H9 (cell line): ENCODE data around the gene LARGE1. TPM values are rescaled to one million over a fixed set of nuclear protein-coding genes. Genes with fewer than 3 reads are reported as not detected.
A peak's percentile ranks its signal among the peaks of the same experiment; 100 is the strongest.

Experiments used
- DNase-seq: peaks from one replicate; pipeline ENCODE4 v3.0.0-alpha.2; 2017
- H2AFZ ChIP-seq: one replicate; pipeline ENCODE4 v1.6.1; 2013; ENCODE audit warnings: mild to moderate bottlenecking, low read length, control low read depth, moderate library complexity
- H2AK5ac ChIP-seq: 2 replicates; pipeline ENCODE4 v1.6.1; 2013; ENCODE audit warnings: low read length, control low read depth, mixed read lengths; ENCODE audit not compliant: insufficient read length
- H2BK120ac ChIP-seq: one replicate; pipeline ENCODE4 v1.6.1; 2013; ENCODE audit warnings: low read depth, mild to moderate bottlenecking, low read length, control low read depth, inconsistent platforms; ENCODE audit not compliant: poor library complexity, severe bottlenecking
- H2BK12ac ChIP-seq: 2 replicates; pipeline ENCODE4 v1.6.1; 2013; ENCODE audit warnings: low read length, control low read depth, mixed read lengths, low read depth; ENCODE audit not compliant: insufficient read length
- H2BK15ac ChIP-seq: 2 replicates; pipeline ENCODE4 v1.6.1; 2013; ENCODE audit warnings: low read depth, low read length, control low read depth
- H2BK20ac ChIP-seq: one replicate; pipeline ENCODE4 v1.6.1; 2013; ENCODE audit warnings: low read depth, mild to moderate bottlenecking, low read length, control low read depth, inconsistent platforms; ENCODE audit not compliant: poor library complexity, severe bottlenecking
- H2BK5ac ChIP-seq: 2 replicates; pipeline ENCODE4 v1.6.1; 2013; ENCODE audit warnings: low read length, control low read depth, mixed read lengths; ENCODE audit not compliant: insufficient read length
- H3K14ac ChIP-seq: 2 replicates; pipeline ENCODE4 v1.6.1; 2013; ENCODE audit warnings: low read length, control low read depth; ENCODE audit not compliant: insufficient read depth
- H3K18ac ChIP-seq: 2 replicates; pipeline ENCODE4 v1.6.1; 2013; ENCODE audit warnings: low read depth, mild to moderate bottlenecking, mixed read lengths, low read length, control low read depth; ENCODE audit not compliant: insufficient read length
- H3K23ac ChIP-seq: 2 replicates; pipeline ENCODE4 v1.6.1; 2013; ENCODE audit warnings: low read length, control low read depth, mixed read lengths, low read depth; ENCODE audit not compliant: insufficient read length
- H3K23me2 ChIP-seq: 2 replicates; pipeline ENCODE4 v1.6.1; 2013; ENCODE audit warnings: low read depth, mild to moderate bottlenecking, mixed read lengths, low read length, control low read depth; ENCODE audit not compliant: insufficient read length, poor library complexity, severe bottlenecking
- H3K27ac ChIP-seq: 2 replicates; pipeline ENCODE4 v1.5.1; 2013; ENCODE audit warnings: low read length, control low read depth, mixed read lengths, low read depth; ENCODE audit not compliant: insufficient read length
- H3K27me3 ChIP-seq: 2 replicates; pipeline ENCODE4 v1.6.1; 2013; ENCODE audit warnings: low read length, control low read depth, inconsistent platforms; ENCODE audit not compliant: insufficient read depth
- H3K4ac ChIP-seq: 2 replicates; pipeline ENCODE4 v1.6.1; 2013; ENCODE audit warnings: low read depth, mild to moderate bottlenecking, control low read depth, inconsistent platforms, low read length, moderate library complexity
- H3K4me1 ChIP-seq: 2 replicates; pipeline ENCODE4 v1.6.1; 2013; ENCODE audit warnings: low read length, control low read depth, inconsistent platforms; ENCODE audit not compliant: insufficient read depth
- H3K4me2 ChIP-seq: 2 replicates; pipeline ENCODE4 v1.6.1; 2013; ENCODE audit warnings: low read length, control low read depth, mixed read lengths; ENCODE audit not compliant: insufficient read length, insufficient read depth
- H3K56ac ChIP-seq: 2 replicates; pipeline ENCODE4 v1.6.1; 2013; ENCODE audit warnings: low read depth, mild to moderate bottlenecking, mixed read lengths, low read length, control low read depth; ENCODE audit not compliant: insufficient read length
- H3K79me1 ChIP-seq: 2 replicates; pipeline ENCODE4 v1.6.1; 2013; ENCODE audit warnings: low read depth, mild to moderate bottlenecking, moderate library complexity, low read length, control low read depth, inconsistent platforms; ENCODE audit not compliant: insufficient read depth, poor library complexity, severe bottlenecking
- H3K79me2 ChIP-seq: 2 replicates; pipeline ENCODE4 v1.6.1; 2013; ENCODE audit warnings: low read length, control low read depth, inconsistent platforms; ENCODE audit not compliant: insufficient read depth
- H3K9ac ChIP-seq: 2 replicates; pipeline ENCODE4 v1.6.1; 2013; ENCODE audit warnings: low read length, control low read depth, mixed read lengths; ENCODE audit not compliant: insufficient read length; ENCODE audit errors: extremely low read depth
- H3K9me3 ChIP-seq: one replicate; pipeline ENCODE4 v1.6.1; 2013; ENCODE audit warnings: low read depth, low read length, inconsistent platforms; ENCODE audit not compliant: control insufficient read depth
- H3T11ph ChIP-seq: one replicate; pipeline ENCODE4 v1.6.1; 2013; ENCODE audit warnings: mild to moderate bottlenecking, low read length, control low read depth, inconsistent platforms
- H4K20me1 ChIP-seq: one replicate; pipeline ENCODE4 v1.6.1; 2013; ENCODE audit not compliant: control insufficient read depth, insufficient read length, insufficient read depth
- H4K5ac ChIP-seq: 2 replicates; pipeline ENCODE4 v1.6.1; 2013; ENCODE audit warnings: low read depth, mild to moderate bottlenecking, mixed read lengths, low read length, control low read depth; ENCODE audit not compliant: insufficient read length
- H4K8ac ChIP-seq: replicated peaks from 2 replicates; pipeline ENCODE4 v1.6.1; 2013; ENCODE audit warnings: low read length, control low read depth, mixed read lengths, low read depth; ENCODE audit not compliant: insufficient read length
- H4K91ac ChIP-seq: 2 replicates; pipeline ENCODE4 v1.6.1; 2013; ENCODE audit warnings: low read depth, mild to moderate bottlenecking, moderate library complexity, mixed read lengths, low read length, control low read depth; ENCODE audit not compliant: insufficient read length
- H3K27ac Mint-ChIP-seq, 3 experiments: 2 replicates in 2 of 3; 3 replicates in 1 of 3; pipeline ENCODE4 v1.8.0; 2020 to 2021; ENCODE audit warnings: mixed read lengths in 3 of 3, mild to moderate bottlenecking in 1 of 3, moderate library complexity in 1 of 3
- H3K27me3 Mint-ChIP-seq: 2 replicates; pipeline ENCODE4 v1.8.0; 2021; ENCODE audit warnings: low read depth, mild to moderate bottlenecking, moderate library complexity, mixed read lengths
- H3K36me3 Mint-ChIP-seq, 3 experiments: 2 replicates in 2 of 3; 3 replicates in 1 of 3; pipeline ENCODE4 v1.8.0; 2020 to 2021; ENCODE audit warnings: low read depth in 3 of 3, mixed read lengths in 3 of 3; ENCODE audit not compliant: insufficient read depth in 1 of 3
- H3K4me1 Mint-ChIP-seq, 2 experiments: 2 replicates each; pipeline ENCODE4 v1.8.0; 2020; ENCODE audit warnings: mixed read lengths in 2 of 2
- H3K4me3 Mint-ChIP-seq, 2 experiments: 2 replicates in 1 of 2; 3 replicates in 1 of 2; pipeline ENCODE4 v1.8.0; 2020 to 2021; ENCODE audit warnings: mild to moderate bottlenecking in 2 of 2, mixed read lengths in 2 of 2, moderate library complexity in 1 of 2
- H3K9me3 Mint-ChIP-seq, 2 experiments: 2 replicates in 1 of 2; 3 replicates in 1 of 2; pipeline ENCODE4 v1.8.0; 2020; ENCODE audit warnings: mild to moderate bottlenecking in 2 of 2, mixed read lengths in 2 of 2, moderate library complexity in 1 of 2
- WGBS: extraction: QIAGEN DNeasy Blood & Tissue Kit; methylation state at CpG from one replicate; pipeline ENCODE4 v1.1.7; 2013; ENCODE audit warnings: missing lambda C conversion rate, low lambda C conversion rate, mixed read lengths; ENCODE audit not compliant: insufficient read length; ENCODE audit errors: extremely low coverage; 5-methylcytosine and 5-hydroxymethylcytosine counted together
- total RNA-seq: library from RNA; stranded (reverse); gene quantifications from 2 replicates; pipeline ENCODE4 v1.2.1, GENCODE V29; 2021
- TF ChIP-seq, protein P1 (sequence below): fragments of 200-600 bp; sonication (generic); conservative IDR thresholded peaks from 3 replicates; pipeline ENCODE4 v1.8.0; 2021; ENCODE audit warnings: antibody characterized with exemption, mild to moderate bottlenecking

The LARGE1 gene
- total RNA-seq, 1 experiment from 2014 or later = 43.5 TPM

- Histone ChIP-seq H3K9ac (no peak overlapping the region), H2AK5ac (no peak overlapping the region), H4K20me1 (no peaks in the 10 kb centered on the region), H3K79me1 (no peaks in the 10 kb centered on the region), H3T11ph (no peak overlapping the region), H3K9me3 (no peaks in the 10 kb centered on the region), H3K23ac (no peak overlapping the region), H4K8ac (no peak overlapping the region), H2BK20ac (no peak overlapping the region), H3K4me2 (no peak overlapping the region), H3K23me2 (no peaks in the 10 kb centered on the region), H3K4ac (no peak overlapping the region), H2BK15ac (no peak overlapping the region), H3K4me1 (no peaks in the 10 kb centered on the region), H4K91ac (no peak overlapping the region), H4K5ac (no peak overlapping the region), H2BK12ac (no peak overlapping the region), H3K79me2 (no peaks in the 10 kb centered on the region), H3K18ac (no peak overlapping the region), H3K56ac (no peak overlapping the region), H3K27me3 (no peaks in the 10 kb centered on the region), H3K14ac (no peak overlapping the region), H2BK120ac (no peak overlapping the region), H2BK5ac (no peak overlapping the region), H3K27ac (no peak overlapping the region), H2AFZ (no peak overlapping the region)
- no CpG with 5 or more reads among the region's 8 CpGs for WGBS
- DNase-seq = no peak
- H3K27ac Mint-ChIP-seq = peak overlapping the region in 1 of 3 experiments; percentile 37; a peak in 1 of 7 replicates
- no peak overlapping the region for H3K4me3 Mint-ChIP-seq
- H3K27me3 Mint-ChIP-seq = no peaks in the 10 kb centered on the region
- no peaks in the 10 kb centered on the region; a peak in 1 of 5 replicates for H3K9me3 Mint-ChIP-seq
- H3K36me3 Mint-ChIP-seq = peaks cover 4 to 21% (median 11%) of the 10 kb centered on the region in 3 experiments
- H3K4me1 Mint-ChIP-seq = no peaks in the 10 kb centered on the region
- TF ChIP-seq, protein P1, sequence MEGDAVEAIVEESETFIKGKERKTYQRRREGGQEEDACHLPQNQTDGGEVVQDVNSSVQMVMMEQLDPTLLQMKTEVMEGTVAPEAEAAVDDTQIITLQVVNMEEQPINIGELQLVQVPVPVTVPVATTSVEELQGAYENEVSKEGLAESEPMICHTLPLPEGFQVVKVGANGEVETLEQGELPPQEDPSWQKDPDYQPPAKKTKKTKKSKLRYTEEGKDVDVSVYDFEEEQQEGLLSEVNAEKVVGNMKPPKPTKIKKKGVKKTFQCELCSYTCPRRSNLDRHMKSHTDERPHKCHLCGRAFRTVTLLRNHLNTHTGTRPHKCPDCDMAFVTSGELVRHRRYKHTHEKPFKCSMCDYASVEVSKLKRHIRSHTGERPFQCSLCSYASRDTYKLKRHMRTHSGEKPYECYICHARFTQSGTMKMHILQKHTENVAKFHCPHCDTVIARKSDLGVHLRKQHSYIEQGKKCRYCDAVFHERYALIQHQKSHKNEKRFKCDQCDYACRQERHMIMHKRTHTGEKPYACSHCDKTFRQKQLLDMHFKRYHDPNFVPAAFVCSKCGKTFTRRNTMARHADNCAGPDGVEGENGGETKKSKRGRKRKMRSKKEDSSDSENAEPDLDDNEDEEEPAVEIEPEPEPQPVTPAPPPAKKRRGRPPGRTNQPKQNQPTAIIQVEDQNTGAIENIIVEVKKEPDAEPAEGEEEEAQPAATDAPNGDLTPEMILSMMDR = no peak
These were observed 294.3 kb downstream of the LARGE1 start for GRCh38 chr22:33625959-33626358.
